GM23338 (cell line): ENCODE data around the gene CTNNA1. TPM values are rescaled to one million over a fixed set of nuclear protein-coding genes. Genes with fewer than 3 reads are reported as not detected.

Source experiments
- CTCF ChIP-seq, 2 experiments: fragments of 200-600 bp in 1 of 2; sonication (generic) in 1 of 2; conservative IDR thresholded peaks; 2 replicates each; pipeline versions ENCODE4 v1.5.1 to v1.6.1; 2016 to 2017; ENCODE audit warnings: antibody characterized with exemption in 2 of 2, low read depth in 2 of 2, mild to moderate bottlenecking in 2 of 2, moderate library complexity in 1 of 2
- ETS1 ChIP-seq: IDR thresholded peaks from 2 replicates; pipeline ENCODE4 v1.6.1; 2016; ENCODE audit warnings: antibody characterized with exemption
- STAT1 ChIP-seq: IDR thresholded peaks from one replicate; pipeline ENCODE4 v1.6.1; 2016; ENCODE audit warnings: antibody characterized with exemption; ENCODE audit not compliant: unreplicated experiment
- ZNF114 ChIP-seq: fragments of 250-450 bp; sonication (Bioruptor Pico); IDR thresholded peaks from 2 replicates; pipeline ENCODE4 v1.5.0; 2020; ENCODE audit warnings: mild to moderate bottlenecking, moderate library complexity
- ZNF331 ChIP-seq: fragments of 250-450 bp; sonication (Bioruptor Pico); IDR thresholded peaks from 2 replicates; pipeline ENCODE4 v1.5.0; 2020; ENCODE audit warnings: low read depth, mild to moderate bottlenecking, moderate library complexity
- polyA plus RNA-seq: library from polyadenylated mRNA; unstranded; fragments of >200 nt; fragmentation: Nextera tagmentation; extraction: Ambion mirVana; gene quantifications from 2 replicates; pipeline ENCODE4 v1.2.1, GENCODE V29; 2016
- total RNA-seq: library from RNA; depleted of rRNA; stranded (reverse); fragments of >200 nt; shearing (Covaris generic); gene quantifications from 2 replicates; pipeline ENCODE4 v1.2.3, GENCODE V29; 2014
- TF ChIP-seq, protein P1 (sequence below): fragments of 250-450 bp; sonication (Bioruptor Pico); IDR thresholded peaks from 2 replicates; pipeline ENCODE4 v1.5.0; 2020; ENCODE audit warnings: mild to moderate bottlenecking, moderate library complexity

Gene CTNNA1
- total and polyA plus RNA-seq, 2 experiments from 2014 or later = 111 to 348 TPM

GRCh38 chr5:138947780-138948179 is 194.6 kb downstream of the CTNNA1 start (continued):
- TF ChIP-seq, protein P1, sequence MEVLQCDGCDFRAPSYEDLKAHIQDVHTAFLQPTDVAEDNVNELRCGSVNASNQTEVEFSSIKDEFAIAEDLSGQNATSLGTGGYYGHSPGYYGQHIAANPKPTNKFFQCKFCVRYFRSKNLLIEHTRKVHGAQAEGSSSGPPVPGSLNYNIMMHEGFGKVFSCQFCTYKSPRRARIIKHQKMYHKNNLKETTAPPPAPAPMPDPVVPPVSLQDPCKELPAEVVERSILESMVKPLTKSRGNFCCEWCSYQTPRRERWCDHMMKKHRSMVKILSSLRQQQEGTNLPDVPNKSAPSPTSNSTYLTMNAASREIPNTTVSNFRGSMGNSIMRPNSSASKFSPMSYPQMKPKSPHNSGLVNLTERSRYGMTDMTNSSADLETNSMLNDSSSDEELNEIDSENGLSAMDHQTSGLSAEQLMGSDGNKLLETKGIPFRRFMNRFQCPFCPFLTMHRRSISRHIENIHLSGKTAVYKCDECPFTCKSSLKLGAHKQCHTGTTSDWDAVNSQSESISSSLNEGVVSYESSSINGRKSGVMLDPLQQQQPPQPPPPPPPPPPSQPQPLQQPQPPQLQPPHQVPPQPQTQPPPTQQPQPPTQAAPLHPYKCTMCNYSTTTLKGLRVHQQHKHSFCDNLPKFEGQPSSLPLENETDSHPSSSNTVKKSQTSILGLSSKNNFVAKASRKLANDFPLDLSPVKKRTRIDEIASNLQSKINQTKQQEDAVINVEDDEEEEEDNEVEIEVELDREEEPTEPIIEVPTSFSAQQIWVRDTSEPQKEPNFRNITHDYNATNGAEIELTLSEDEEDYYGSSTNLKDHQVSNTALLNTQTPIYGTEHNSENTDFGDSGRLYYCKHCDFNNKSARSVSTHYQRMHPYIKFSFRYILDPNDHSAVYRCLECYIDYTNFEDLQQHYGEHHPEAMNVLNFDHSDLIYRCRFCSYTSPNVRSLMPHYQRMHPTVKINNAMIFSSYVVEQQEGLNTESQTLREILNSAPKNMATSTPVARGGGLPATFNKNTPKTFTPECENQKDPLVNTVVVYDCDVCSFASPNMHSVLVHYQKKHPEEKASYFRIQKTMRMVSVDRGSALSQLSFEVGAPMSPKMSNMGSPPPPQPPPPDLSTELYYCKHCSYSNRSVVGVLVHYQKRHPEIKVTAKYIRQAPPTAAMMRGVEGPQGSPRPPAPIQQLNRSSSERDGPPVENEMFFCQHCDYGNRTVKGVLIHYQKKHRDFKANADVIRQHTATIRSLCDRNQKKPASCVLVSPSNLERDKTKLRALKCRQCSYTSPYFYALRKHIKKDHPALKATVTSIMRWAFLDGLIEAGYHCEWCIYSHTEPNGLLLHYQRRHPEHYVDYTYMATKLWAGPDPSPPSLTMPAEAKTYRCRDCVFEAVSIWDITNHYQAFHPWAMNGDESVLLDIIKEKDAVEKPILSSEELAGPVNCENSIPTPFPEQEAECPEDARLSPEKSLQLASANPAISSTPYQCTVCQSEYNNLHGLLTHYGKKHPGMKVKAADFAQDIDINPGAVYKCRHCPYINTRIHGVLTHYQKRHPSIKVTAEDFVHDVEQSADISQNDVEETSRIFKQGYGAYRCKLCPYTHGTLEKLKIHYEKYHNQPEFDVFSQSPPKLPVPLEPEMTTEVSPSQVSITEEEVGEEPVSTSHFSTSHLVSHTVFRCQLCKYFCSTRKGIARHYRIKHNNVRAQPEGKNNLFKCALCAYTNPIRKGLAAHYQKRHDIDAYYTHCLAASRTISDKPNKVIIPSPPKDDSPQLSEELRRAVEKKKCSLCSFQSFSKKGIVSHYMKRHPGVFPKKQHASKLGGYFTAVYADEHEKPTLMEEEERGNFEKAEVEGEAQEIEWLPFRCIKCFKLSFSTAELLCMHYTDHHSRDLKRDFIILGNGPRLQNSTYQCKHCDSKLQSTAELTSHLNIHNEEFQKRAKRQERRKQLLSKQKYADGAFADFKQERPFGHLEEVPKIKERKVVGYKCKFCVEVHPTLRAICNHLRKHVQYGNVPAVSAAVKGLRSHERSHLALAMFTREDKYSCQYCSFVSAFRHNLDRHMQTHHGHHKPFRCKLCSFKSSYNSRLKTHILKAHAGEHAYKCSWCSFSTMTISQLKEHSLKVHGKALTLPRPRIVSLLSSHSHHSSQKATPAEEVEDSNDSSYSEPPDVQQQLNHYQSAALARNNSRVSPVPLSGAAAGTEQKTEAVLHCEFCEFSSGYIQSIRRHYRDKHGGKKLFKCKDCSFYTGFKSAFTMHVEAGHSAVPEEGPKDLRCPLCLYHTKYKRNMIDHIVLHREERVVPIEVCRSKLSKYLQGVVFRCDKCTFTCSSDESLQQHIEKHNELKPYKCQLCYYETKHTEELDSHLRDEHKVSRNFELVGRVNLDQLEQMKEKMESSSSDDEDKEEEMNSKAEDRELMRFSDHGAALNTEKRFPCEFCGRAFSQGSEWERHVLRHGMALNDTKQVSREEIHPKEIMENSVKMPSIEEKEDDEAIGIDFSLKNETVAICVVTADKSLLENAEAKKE (CRISPR knock-in tag) = no peak
- no peak for TF ChIP-seq ZNF331 (CRISPR knock-in tag)
- TF ChIP-seq ETS1 = no peak
- no peak for TF ChIP-seq STAT1
- no peak for TF ChIP-seq CTCF (conservative IDR thresholded peaks at IDR 0.05; ENCODE audit: low read depth in 2 of 2)
- TF ChIP-seq ZNF114 (CRISPR knock-in tag) = no peak
